Measurements from ENCODE around the gene GNA12. TPM values are rescaled to one million over a fixed set of nuclear protein-coding genes. Genes with fewer than 3 reads are reported as not detected.
"Not testable (repeated sequence)": the region's sequence is repeated elsewhere in the genome, so short reads cannot be mapped to it uniquely, and the experiment has no call there.

Gene GNA12
- total RNA-seq, 2 experiments from 2014 or later: 14.1 to 15.0 TPM

GRCh38 chr7:2705371-2706096 lies 138.6 kb downstream of the GNA12 start:
- peaks cover 11% of the 10 kb centered on the region for H3K4me1 Mint-ChIP-seq (ENCODE audit: low read depth)
- peaks cover 2% of the 10 kb centered on the region for H3K9me3 Mint-ChIP-seq
- no peak overlapping the region for H3K4me3 Mint-ChIP-seq
- CTCF ChIA-PET: no interaction called here
- H3K27ac Mint-ChIP-seq: no peak overlapping the region
- DNase-seq: no peak
- intact Hi-C loops (cut with micrococcal nuclease): no loop called here
- no peaks in the 10 kb centered on the region for H3K36me3 Mint-ChIP-seq (ENCODE audit: low read depth)
- no peaks in the 10 kb centered on the region for H3K27me3 Mint-ChIP-seq (ENCODE audit: low read depth)

GRCh38 chr7:2702594-2702957 lies 141.5 kb downstream of the GNA12 start:
- no peaks in the 10 kb centered on the region for H3K27me3 Mint-ChIP-seq (ENCODE audit: low read depth)

GRCh38 chr7:2701832-2702593 lies 142.1 kb downstream of the GNA12 start:
- Mint-ChIP-seq H3K9me3 (peaks cover 2% of the 10 kb centered on the region), H3K36me3 (ENCODE audit: low read depth) (no peaks in the 10 kb centered on the region), H3K27ac (no peak overlapping the region), H3K4me1 (ENCODE audit: low read depth) (peaks cover 19% of the 10 kb centered on the region), H3K4me3 (no peak overlapping the region), H3K27me3 (ENCODE audit: low read depth) (no peaks in the 10 kb centered on the region)
- intact Hi-C loops (cut with micrococcal nuclease): no loop called here
- DNase-seq: no peak
- CTCF ChIA-PET: interaction anchor here (0.7 to 1.2 kb wide), 3 partner anchors 8 to 233 kb away, joined by 3 read pairs; no protein-coding TSS in a partner anchor

More at GRCh38 chr7:2702594-2702957, 141.5 kb downstream of the GNA12 start:
- Mint-ChIP-seq H3K9me3 (peaks cover 2% of the 10 kb centered on the region), H3K4me3 (no peak overlapping the region), H3K36me3 (ENCODE audit: low read depth) (no peaks in the 10 kb centered on the region), H3K27ac (no peak overlapping the region), H3K4me1 (ENCODE audit: low read depth) (peaks cover 19% of the 10 kb centered on the region)
- intact Hi-C loops (cut with micrococcal nuclease): no loop called here
- CTCF ChIA-PET: interaction anchor here (0.7 kb wide), 1 partner anchor 234 kb away, joined by 3 read pairs; no protein-coding TSS in a partner anchor
- no peak for DNase-seq

GRCh38 chr7:2701424-2701823 lies 142.7 kb downstream of the GNA12 start:
- Mint-ChIP-seq H3K27me3 (ENCODE audit: low read depth) (no peaks in the 10 kb centered on the region), H3K4me1 (ENCODE audit: low read depth) (peaks cover 19% of the 10 kb centered on the region), H3K4me3 (no peak overlapping the region), H3K36me3 (ENCODE audit: low read depth) (no peaks in the 10 kb centered on the region), H3K27ac (no peak overlapping the region), H3K9me3 (peaks cover 2% of the 10 kb centered on the region)
- intact Hi-C loops (cut with micrococcal nuclease): no loop called here
- no peak for DNase-seq
- CTCF ChIA-PET: interaction anchor here (0.8 to 1.2 kb wide), 2 partner anchors 9 to 30 kb away, joined by 3 read pairs; no protein-coding TSS in a partner anchor

- intact Hi-C loops (cut with micrococcal nuclease): no loop called here
- peaks cover 2% of the 10 kb centered on the region for H3K9me3 Mint-ChIP-seq
- no peak overlapping the region for H3K4me3 Mint-ChIP-seq
- CTCF ChIA-PET: interaction anchor here (0.6 to 3.9 kb wide), 4 partner anchors 10 to 177 kb away, joined by 3 to 29 read pairs (median 4); no protein-coding TSS in a partner anchor
- no peak overlapping the region for H3K27ac Mint-ChIP-seq
- no peaks in the 10 kb centered on the region for H3K36me3 Mint-ChIP-seq (ENCODE audit: low read depth)
- no peak for DNase-seq
- H3K4me1 Mint-ChIP-seq (ENCODE audit: low read depth): peaks cover 19% of the 10 kb centered on the region
- no peaks in the 10 kb centered on the region for H3K27me3 Mint-ChIP-seq (ENCODE audit: low read depth)
Observed at GRCh38 chr7:2700141-2700850, 143.8 kb downstream of the GNA12 start.

GRCh38 chr7:2699289-2699620 lies 144.9 kb downstream of the GNA12 start:
- Mint-ChIP-seq H3K9me3 (no peaks in the 10 kb centered on the region), H3K4me3 (peak overlapping the region; percentile 23), H3K27ac (no peak overlapping the region), H3K27me3 (ENCODE audit: low read depth) (no peaks in the 10 kb centered on the region), H3K36me3 (ENCODE audit: low read depth) (no peaks in the 10 kb centered on the region), H3K4me1 (ENCODE audit: low read depth) (peaks cover 19% of the 10 kb centered on the region)
- DNase-seq: no peak
- CTCF ChIA-PET: interaction anchor here (1.0 to 3.9 kb wide), 8 partner anchors 9 to 30 kb away, joined by 3 to 29 read pairs (median 6); no protein-coding TSS in a partner anchor
- intact Hi-C loops (cut with micrococcal nuclease): no loop called here

- Mint-ChIP-seq H3K9me3 (no peaks in the 10 kb centered on the region), H3K4me1 (ENCODE audit: low read depth) (peaks cover 19% of the 10 kb centered on the region), H3K36me3 (ENCODE audit: low read depth) (no peaks in the 10 kb centered on the region), H3K4me3 (peak overlapping the region; percentile 23), H3K27me3 (ENCODE audit: low read depth) (no peaks in the 10 kb centered on the region), H3K27ac (no peak overlapping the region)
- intact Hi-C loops (cut with micrococcal nuclease): no loop called here
- DNase-seq: peak; percentile 74
- CTCF ChIA-PET: interaction anchor here (0.6 to 3.9 kb wide), 9 partner anchors 9 to 365 kb away, joined by 3 to 29 read pairs (median 5); no protein-coding TSS in a partner anchor
Observed at GRCh38 chr7:2698581-2699288, 145.4 kb downstream of the GNA12 start.

- H3K27ac Mint-ChIP-seq; H3K36me3 Mint-ChIP-seq (ENCODE audit: low read depth); H3K9me3 Mint-ChIP-seq; DNase-seq; intact Hi-C loops (cut with micrococcal nuclease); H3K4me3 Mint-ChIP-seq: not testable (repeated sequence)
- H3K27me3 Mint-ChIP-seq (ENCODE audit: low read depth): peaks cover 12% of the 10 kb centered on the region
- CTCF ChIA-PET: interaction anchor here (2.0 kb wide), 1 partner anchor 16 kb away, joined by 5 read pairs; no protein-coding TSS in a partner anchor
- H3K4me1 Mint-ChIP-seq (ENCODE audit: low read depth): peaks cover 10% of the 10 kb centered on the region
Observed at GRCh38 chr7:2694122-2694436, 150.0 kb downstream of the GNA12 start.

- peaks cover 10% of the 10 kb centered on the region for H3K4me1 Mint-ChIP-seq (ENCODE audit: low read depth)
- CTCF ChIA-PET: interaction anchor here (2.0 kb wide), 1 partner anchor 16 kb away, joined by 5 read pairs; no protein-coding TSS in a partner anchor
- H3K36me3 Mint-ChIP-seq (ENCODE audit: low read depth); H3K27ac Mint-ChIP-seq; H3K4me3 Mint-ChIP-seq; DNase-seq; H3K9me3 Mint-ChIP-seq; intact Hi-C loops (cut with micrococcal nuclease): not testable (repeated sequence)
- H3K27me3 Mint-ChIP-seq (ENCODE audit: low read depth): peaks cover 17% of the 10 kb centered on the region
Observed at GRCh38 chr7:2693420-2694121, 150.5 kb downstream of the GNA12 start.

GRCh38 chr7:2692543-2692942 lies 151.6 kb downstream of the GNA12 start:
- intact Hi-C loops (cut with micrococcal nuclease): no loop called here
- Mint-ChIP-seq H3K9me3 (no peaks in the 10 kb centered on the region), H3K4me1 (ENCODE audit: low read depth) (peaks cover 8% of the 10 kb centered on the region), H3K4me3 (no peak overlapping the region), H3K36me3 (ENCODE audit: low read depth) (no peaks in the 10 kb centered on the region), H3K27me3 (ENCODE audit: low read depth) (peaks cover 19% of the 10 kb centered on the region), H3K27ac (no peak overlapping the region)
- CTCF ChIA-PET: interaction anchor here (0.6 to 0.7 kb wide), 2 partner anchors 27 to 40 kb away, joined by 3 read pairs; no protein-coding TSS in a partner anchor
- no peak for DNase-seq

GRCh38 chr7:2691932-2692439 lies 152.1 kb downstream of the GNA12 start:
- H3K4me3 Mint-ChIP-seq; intact Hi-C loops (cut with micrococcal nuclease): not testable (repeated sequence)
- CTCF ChIA-PET: interaction anchor here (0.6 to 0.7 kb wide), 2 partner anchors 39 to 239 kb away, joined by 3 to 4 read pairs; no protein-coding TSS in a partner anchor

More at GRCh38 chr7:2691932-2692439, 152.1 kb downstream of the GNA12 start:
- not testable (repeated sequence) for H3K27ac Mint-ChIP-seq; H3K36me3 Mint-ChIP-seq (ENCODE audit: low read depth); DNase-seq; H3K9me3 Mint-ChIP-seq; H3K4me1 Mint-ChIP-seq (ENCODE audit: low read depth)
- peaks cover 23% of the 10 kb centered on the region for H3K27me3 Mint-ChIP-seq (ENCODE audit: low read depth)

Measured in activated naive CD4-positive, alpha-beta T cell treated with anti-CD3 and anti-CD28 coated beads for 36 hours (primary cell).